Glutamatergic neuron (in vitro differentiated cells): ENCODE data around the gene CNN3. TPM values are rescaled to one million over a fixed set of nuclear protein-coding genes. Genes with fewer than 3 reads are reported as not detected.

Experiments
- DNase-seq: peaks from one replicate; pipeline ENCODE4 v3.0.0; 2022
- H3K27ac Mint-ChIP-seq: one replicate; pipeline ENCODE4 v1.8.0; 2020; ENCODE audit warnings: mild to moderate bottlenecking, mixed read lengths, inconsistent platforms; ENCODE audit not compliant: unreplicated experiment
- H3K27me3 Mint-ChIP-seq: one replicate; pipeline ENCODE4 v1.8.0; 2020; ENCODE audit warnings: mild to moderate bottlenecking, moderate library complexity, mixed read lengths, inconsistent platforms; ENCODE audit not compliant: unreplicated experiment
- H3K36me3 Mint-ChIP-seq: one replicate; pipeline ENCODE4 v1.8.0; 2020; ENCODE audit warnings: mild to moderate bottlenecking, mixed read lengths, inconsistent platforms; ENCODE audit not compliant: unreplicated experiment
- H3K4me1 Mint-ChIP-seq: one replicate; pipeline ENCODE4 v1.8.0; 2020; ENCODE audit warnings: mild to moderate bottlenecking, low read depth, mixed read lengths, inconsistent platforms; ENCODE audit not compliant: unreplicated experiment
- H3K4me3 Mint-ChIP-seq: one replicate; pipeline ENCODE4 v1.8.0; 2020; ENCODE audit warnings: mild to moderate bottlenecking, mixed read lengths, inconsistent platforms; ENCODE audit not compliant: unreplicated experiment
- H3K9me3 Mint-ChIP-seq: one replicate; pipeline ENCODE4 v1.8.0; 2020; ENCODE audit warnings: mild to moderate bottlenecking, moderate library complexity, mixed read lengths, inconsistent platforms; ENCODE audit not compliant: unreplicated experiment
- CTCF ChIP-seq: fragments of 200-600 bp; sonication (generic); IDR thresholded peaks from one replicate; pipeline ENCODE4 v1.5.0; 2021; ENCODE audit not compliant: partially characterized antibody, unreplicated experiment
- total RNA-seq: library from RNA; stranded (reverse); fragmentation: NEBNext Ultra II Directional; extraction: Animal tissue kit (Norgen Biotek cat#: 25700); gene quantifications from one replicate; pipeline ENCODE4 v1.2.1, GENCODE V29; 2021; ENCODE audit not compliant: unreplicated experiment

CNN3 gene
- total RNA-seq, 1 donor from 2014 or later, result 383 TPM

- Mint-ChIP-seq H3K27ac (peak overlapping the region; percentile 44), H3K9me3 (peaks cover 10% of the 10 kb centered on the region)
Observed at GRCh38 chr1:94908965-94909364, 17.9 kb downstream of the CNN3 start.

GRCh38 chr1:94908190-94908589 is 18.7 kb downstream of the CNN3 start:
- H3K4me3 Mint-ChIP-seq, result no peak overlapping the region
- no peak for TF ChIP-seq CTCF
- H3K27ac Mint-ChIP-seq, result no peak overlapping the region
- peaks cover 35% of the 10 kb centered on the region for H3K4me1 Mint-ChIP-seq
- peaks cover 5% of the 10 kb centered on the region for H3K36me3 Mint-ChIP-seq
- peaks cover 10% of the 10 kb centered on the region for H3K9me3 Mint-ChIP-seq
- DNase-seq, result no peak
- H3K27me3 Mint-ChIP-seq, result peaks cover 2% of the 10 kb centered on the region

More at GRCh38 chr1:94908965-94909364, 17.9 kb downstream of the CNN3 start:
- Mint-ChIP-seq H3K4me3 (peak overlapping the region; percentile 21), H3K36me3 (peaks cover 5% of the 10 kb centered on the region), H3K27me3 (peaks cover 2% of the 10 kb centered on the region), H3K4me1 (peaks cover 34% of the 10 kb centered on the region)
- TF ChIP-seq CTCF, result no peak
- DNase-seq, result no peak

GRCh38 chr1:94907136-94907535 is 19.8 kb downstream of the CNN3 start:
- no peak for TF ChIP-seq CTCF
- Mint-ChIP-seq H3K4me1 (peaks cover 28% of the 10 kb centered on the region), H3K27ac (no peak overlapping the region), H3K9me3 (peaks cover 10% of the 10 kb centered on the region), H3K4me3 (no peak overlapping the region), H3K27me3 (peaks cover 2% of the 10 kb centered on the region), H3K36me3 (peaks cover 5% of the 10 kb centered on the region)
- no peak for DNase-seq

GRCh38 chr1:94906382-94906781 is 20.5 kb downstream of the CNN3 start:
- peaks cover 5% of the 10 kb centered on the region for H3K36me3 Mint-ChIP-seq
- peaks cover 28% of the 10 kb centered on the region for H3K4me1 Mint-ChIP-seq
- H3K4me3 Mint-ChIP-seq, result no peak overlapping the region
- no peak overlapping the region for H3K27ac Mint-ChIP-seq
- no peak for TF ChIP-seq CTCF
- H3K27me3 Mint-ChIP-seq, result peaks cover 2% of the 10 kb centered on the region
- H3K9me3 Mint-ChIP-seq, result peaks cover 10% of the 10 kb centered on the region
- DNase-seq, result no peak

- DNase-seq, result no peak
- Mint-ChIP-seq H3K4me3 (no peak overlapping the region), H3K4me1 (peaks cover 21% of the 10 kb centered on the region), H3K27me3 (peaks cover 2% of the 10 kb centered on the region), H3K27ac (no peak overlapping the region), H3K36me3 (no peaks in the 10 kb centered on the region), H3K9me3 (peaks cover 10% of the 10 kb centered on the region)
- no peak for TF ChIP-seq CTCF
Observed at GRCh38 chr1:94905207-94905606, 21.7 kb downstream of the CNN3 start.
